ENCODE data around the gene ATG4A. TPM values are rescaled to one million over a fixed set of nuclear protein-coding genes. Genes with fewer than 3 reads are reported as not detected.

Gene ATG4A
- total RNA-seq, 1 experiment from 2014 or later = 6.4 TPM

DNA sequence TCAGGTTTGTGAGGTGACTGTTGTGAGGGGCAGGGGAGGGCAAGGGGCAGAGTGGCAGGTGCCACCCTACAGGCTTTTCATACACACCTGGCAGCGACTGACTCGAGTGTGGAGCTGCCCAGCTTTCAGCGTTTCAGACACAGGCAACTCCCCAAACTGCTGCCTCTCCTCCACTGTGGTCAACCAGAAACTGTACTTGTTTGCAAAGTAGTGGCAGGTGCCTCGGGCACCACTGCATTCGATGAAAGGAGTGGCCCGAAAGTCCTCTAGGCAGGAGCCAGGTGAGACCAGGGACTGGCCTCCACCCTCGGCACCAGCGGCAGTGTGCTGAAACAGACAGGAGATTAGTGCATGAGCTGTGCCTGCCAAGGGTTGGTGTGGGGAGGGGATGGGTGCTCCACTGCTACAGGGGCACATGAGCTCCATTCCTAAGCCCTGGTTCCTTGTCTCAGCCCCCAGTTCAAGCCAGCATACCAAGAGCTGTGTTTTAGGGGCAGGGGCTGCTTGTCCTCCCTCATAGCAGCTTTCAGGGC, 65.4 kb downstream of the ATG4A start:
- Mint-ChIP-seq H3K27me3 (ENCODE audit: low read depth) (no peaks in the 10 kb centered on the region), H3K4me3 (no peak overlapping the region), H3K9me3 (no peaks in the 10 kb centered on the region), H3K4me1 (peaks cover 3 to 10% of the 10 kb centered on the region in 2 experiments), H3K36me3 (ENCODE audit: insufficient read depth in 1 of 3, low read depth in 3 of 3) (no peaks in the 10 kb centered on the region; a peak in 2 of 7 replicates), H3K27ac (no peak overlapping the region)
- H2BK12ac ChIP-seq (ENCODE audit: insufficient read length, low read depth, low read length) = no peak overlapping the region
- H3K23me2 ChIP-seq (ENCODE audit: insufficient read length, low read depth, low read length, poor library complexity, severe bottlenecking) = no peaks in the 10 kb centered on the region
- no peak overlapping the region for H4K8ac ChIP-seq (replicated peaks; ENCODE audit: insufficient read length, low read depth, low read length)
- no peak overlapping the region for H2BK20ac ChIP-seq (ENCODE audit: low read depth, low read length, poor library complexity, severe bottlenecking)
- H3K9me3 ChIP-seq (ENCODE audit: control insufficient read depth, low read depth, low read length) = no peaks in the 10 kb centered on the region
- H3K56ac ChIP-seq (ENCODE audit: insufficient read length, low read depth, low read length) = no peak overlapping the region
- H3K4me1 ChIP-seq (ENCODE audit: insufficient read depth, low read length) = no peaks in the 10 kb centered on the region
- H3K9ac ChIP-seq (ENCODE audit: extremely low read depth, insufficient read length, low read length) = no peak overlapping the region
- H3T11ph ChIP-seq (ENCODE audit: low read length) = no peak overlapping the region
- H3K27me3 ChIP-seq (ENCODE audit: insufficient read depth, low read length) = no peaks in the 10 kb centered on the region
- no peak overlapping the region for H3K4me2 ChIP-seq (ENCODE audit: insufficient read depth, insufficient read length, low read length)
- H4K20me1 ChIP-seq (ENCODE audit: control insufficient read depth, insufficient read depth, insufficient read length) = no peaks in the 10 kb centered on the region
- TF ChIP-seq CTCF (conservative IDR thresholded peaks at IDR 0.05) = no peak
- no CpG with 5 or more reads among the region's 8 CpGs for WGBS (ENCODE audit: extremely low coverage, insufficient read length, low lambda C conversion rate)
- H2AK5ac ChIP-seq (ENCODE audit: insufficient read length, low read length) = no peak overlapping the region
- H2BK15ac ChIP-seq (ENCODE audit: low read depth, low read length) = no peak overlapping the region
- H3K79me2 ChIP-seq (ENCODE audit: insufficient read depth, low read length) = no peaks in the 10 kb centered on the region
- no peak overlapping the region for H2AFZ ChIP-seq (ENCODE audit: low read length)
- H3K27ac ChIP-seq (ENCODE audit: insufficient read length, low read depth, low read length) = no peak overlapping the region
- H3K23ac ChIP-seq (ENCODE audit: insufficient read length, low read depth, low read length) = no peak overlapping the region
- H3K4ac ChIP-seq (ENCODE audit: low read depth, low read length) = no peak overlapping the region
- H2BK5ac ChIP-seq (ENCODE audit: insufficient read length, low read length) = no peak overlapping the region
- no peaks in the 10 kb centered on the region for H3K79me1 ChIP-seq (ENCODE audit: insufficient read depth, low read depth, low read length, poor library complexity, severe bottlenecking)
- no peak overlapping the region for H2BK120ac ChIP-seq (ENCODE audit: low read depth, low read length, poor library complexity, severe bottlenecking)
- no peak overlapping the region for H3K14ac ChIP-seq (ENCODE audit: insufficient read depth, low read length)
- no peak overlapping the region for H4K91ac ChIP-seq (ENCODE audit: insufficient read length, low read depth, low read length)
- DNase-seq = no peak
- H3K18ac ChIP-seq (ENCODE audit: insufficient read length, low read depth, low read length) = no peak overlapping the region
- no peak overlapping the region for H4K5ac ChIP-seq (ENCODE audit: insufficient read length, low read depth, low read length)

Data from H9 (cell line).